HepG2 (cell line): ENCODE results near the gene TATDN2. TPM values are rescaled to one million over a fixed set of nuclear protein-coding genes. Genes with fewer than 3 reads are reported as not detected.

Source experiments
- CREM ChIP-seq, 2 experiments: sonication (generic) in 1 of 2; formaldehyde crosslinking in 1 of 2; IDR thresholded peaks; 2 replicates each; pipeline versions ENCODE4 v1.4.0 to v1.6.1; 2016 to 2020; ENCODE audit warnings: antibody characterized with exemption in 1 of 2, mild to moderate bottlenecking in 1 of 2, missing genetic modification reagents in 1 of 2
- ELF3 ChIP-seq: IDR thresholded peaks from 2 replicates; pipeline ENCODE4 v1.6.1; 2016; ENCODE audit warnings: missing genetic modification reagents, missing compliant biosample characterization
- ERF ChIP-seq: IDR thresholded peaks from 2 replicates; pipeline ENCODE4 v1.6.1; 2018; ENCODE audit warnings: missing biosample characterization, missing genetic modification reagents
- FOSL1 ChIP-seq: sonication (generic); formaldehyde crosslinking; IDR thresholded peaks from 2 replicates; pipeline ENCODE4 v1.9.0; 2021; ENCODE audit warnings: missing genetic modification reagents, borderline replicate concordance
- HMGA1 ChIP-seq: sonication (generic); formaldehyde crosslinking; conservative IDR thresholded peaks from 2 replicates; pipeline ENCODE4 v1.4.0; 2020; ENCODE audit warnings: missing genetic modification reagents
- HNF4A ChIP-seq: sonication (generic); formaldehyde crosslinking; IDR thresholded peaks from 2 replicates; pipeline ENCODE4 v1.4.0; 2020; ENCODE audit warnings: missing genetic modification reagents
- IKZF4 ChIP-seq: sonication (generic); formaldehyde crosslinking; IDR thresholded peaks from 2 replicates; pipeline ENCODE4 v1.5.1; 2020; ENCODE audit warnings: borderline replicate concordance, mild to moderate bottlenecking, low read depth, missing genetic modification reagents; ENCODE audit errors: not compliant biosample characterization
- KLF11 ChIP-seq: IDR thresholded peaks from 2 replicates; pipeline ENCODE4 v1.6.1; 2016; ENCODE audit warnings: missing compliant biosample characterization
- MAFF ChIP-seq: IDR thresholded peaks from 2 replicates; pipeline ENCODE4 v1.6.1; 2011; ENCODE audit warnings: low read depth, low read length, improper control_type of control experiment
- PHF8 ChIP-seq: sonication (generic); formaldehyde crosslinking; IDR thresholded peaks from 2 replicates; pipeline ENCODE4 v1.5.0; 2020; ENCODE audit warnings: missing genetic modification reagents
- PITX1 ChIP-seq: sonication (generic); formaldehyde crosslinking; IDR thresholded peaks from 2 replicates; pipeline ENCODE4 v1.5.1; 2020; ENCODE audit warnings: mild to moderate bottlenecking, missing genetic modification reagents
- PLRG1 ChIP-seq: fragments of 450-650 bp; conservative IDR thresholded peaks from 2 replicates; pipeline ENCODE4 v1.6.1; 2016
- RFXAP ChIP-seq: sonication (generic); formaldehyde crosslinking; IDR thresholded peaks from 2 replicates; pipeline ENCODE4 v1.4.0; 2020; ENCODE audit warnings: missing genetic modification reagents, borderline replicate concordance
- SCMH1 ChIP-seq: sonication (generic); formaldehyde crosslinking; IDR thresholded peaks from 2 replicates; pipeline ENCODE4 v1.9.0; 2021; ENCODE audit warnings: missing genetic modification reagents, mild to moderate bottlenecking, borderline replicate concordance
- SMARCE1 ChIP-seq: fragments of 450-650 bp; IDR thresholded peaks from 2 replicates; pipeline ENCODE4 v1.6.1; 2017; ENCODE audit warnings: borderline replicate concordance
- TSC22D2 ChIP-seq: sonication (generic); formaldehyde crosslinking; IDR thresholded peaks from 2 replicates; pipeline ENCODE4 v1.5.1; 2020; ENCODE audit warnings: missing genetic modification reagents, mild to moderate bottlenecking, borderline replicate concordance
- ZNF274 ChIP-seq: sonication (generic); formaldehyde crosslinking; IDR thresholded peaks from 2 replicates; pipeline ENCODE4 v1.5.1; 2020; ENCODE audit warnings: mild to moderate bottlenecking, missing genetic modification reagents
- ZNF292 ChIP-seq: sonication (generic); formaldehyde crosslinking; IDR thresholded peaks from 2 replicates; pipeline ENCODE4 v1.8.1; 2022; ENCODE audit warnings: mild to moderate bottlenecking, low read depth, missing genetic modification reagents, borderline replicate concordance
- ZNF34 ChIP-seq: sonication (generic); formaldehyde crosslinking; IDR thresholded peaks from 2 replicates; pipeline ENCODE4 v1.4.0; 2020; ENCODE audit warnings: mild to moderate bottlenecking, missing genetic modification reagents, borderline replicate concordance
- ZNF589 ChIP-seq: sonication (generic); formaldehyde crosslinking; conservative IDR thresholded peaks from 2 replicates; pipeline ENCODE4 v1.8.0; 2022; ENCODE audit warnings: mild to moderate bottlenecking, moderate library complexity, missing genetic modification reagents
- ZNF768 ChIP-seq: sonication (generic); formaldehyde crosslinking; IDR thresholded peaks from 2 replicates; pipeline ENCODE4 v1.4.0; 2020; ENCODE audit warnings: missing genetic modification reagents
- polyA plus RNA-seq, 8 experiments: library from polyadenylated mRNA; depleted of rRNA in 3 of 8; stranded (reverse) in 7 of 8; unstranded in 1 of 8; fragments of >200 nt; fragmentation: Illumina TruSeq in 4 of 8; extraction: Trizol in 4 of 8; gene quantifications; 2 replicates each; pipeline versions ENCODE4 v1.2.1 to v1.2.3, GENCODE V29; 2011 to 2016; ENCODE audit warnings: low read depth in 4 of 8, missing spikeins in 1 of 8, mixed read lengths in 1 of 8; ENCODE audit not compliant: insufficient read depth in 1 of 8
- total RNA-seq, 5 experiments: library from RNA; depleted of rRNA; stranded (reverse); fragments of >200 nt; fragmentation: Illumina TruSeq; extraction: Trizol; gene quantifications; 2 replicates each; pipeline ENCODE4 v1.2.3, GENCODE V29; 2016; ENCODE audit warnings: low read depth in 1 of 5
- TF ChIP-seq, protein P1 (sequence below): sonication (generic); formaldehyde crosslinking; IDR thresholded peaks from 2 replicates; pipeline ENCODE4 v1.8.1; 2023; ENCODE audit warnings: mild to moderate bottlenecking, inconsistent platforms, moderate library complexity, missing genetic modification reagents, borderline replicate concordance
- TF ChIP-seq, protein P2 (sequence below): sonication (generic); formaldehyde crosslinking; IDR thresholded peaks from 2 replicates; pipeline ENCODE4 v1.4.0; 2020; ENCODE audit warnings: missing genetic modification reagents
- TF ChIP-seq, protein P3 (sequence below): sonication (generic); formaldehyde crosslinking; IDR thresholded peaks from 2 replicates; pipeline ENCODE4 v1.4.0; 2020; ENCODE audit warnings: missing genetic modification reagents, borderline replicate concordance

TATDN2 gene
- total and polyA plus RNA-seq, 2 of the 13 experiments (the other 11 are each of a cell fraction or from before 2014, with no cell fraction given) = 12.1 to 21.9 TPM

DNA sequence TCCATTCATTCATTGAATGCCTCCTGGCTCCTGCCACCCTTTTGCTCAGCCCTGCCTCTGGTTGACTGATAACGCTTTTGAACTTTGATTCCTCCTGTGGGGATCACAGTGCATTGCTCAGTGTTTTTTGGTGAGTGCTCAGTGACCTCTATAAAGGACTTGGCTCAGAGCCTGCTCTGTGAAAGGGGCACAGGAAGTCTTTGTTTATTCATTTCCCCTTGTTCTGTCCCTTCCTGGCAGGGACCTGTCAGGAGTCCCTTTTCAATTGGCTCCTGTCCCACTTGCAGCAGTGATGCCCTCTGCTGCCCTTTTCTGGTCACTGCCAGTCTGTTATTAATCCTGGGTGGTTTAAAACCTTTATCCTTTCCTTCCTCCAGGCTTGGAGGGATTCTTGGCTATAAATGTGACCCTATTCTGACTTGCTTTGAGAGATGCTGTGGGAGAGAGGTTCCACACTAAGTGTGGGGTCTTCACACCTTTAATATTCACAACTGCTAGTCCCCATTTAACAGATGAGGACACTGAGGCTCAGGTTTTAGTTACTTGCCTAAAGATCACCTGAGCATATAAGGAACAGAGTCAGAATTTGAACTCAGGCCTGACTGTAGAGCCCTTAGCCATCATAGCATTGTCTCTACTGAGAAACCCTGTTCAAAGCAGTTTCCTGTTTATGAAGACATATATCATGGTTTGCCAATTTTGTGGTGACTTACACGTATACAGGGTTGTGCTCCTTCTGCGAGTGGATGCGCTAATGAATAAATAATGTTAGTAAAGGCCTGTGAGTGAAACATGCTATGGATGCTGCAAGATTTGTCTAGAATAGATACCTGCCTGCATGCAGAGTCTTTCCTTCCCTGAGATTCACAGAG is 23.2 kb upstream of the TATDN2 start (continued):
- TF ChIP-seq TSC22D2 (CRISPR knock-in tag) = 0 out of 2 replicates have a peak, but pooled peaks have one; percentile 38
- no peak for TF ChIP-seq ZNF34 (CRISPR knock-in tag)
- TF ChIP-seq PITX1 (CRISPR knock-in tag) = peak; percentile 90
- TF ChIP-seq ZNF292 (CRISPR knock-in tag) = peak; percentile 85; the same call in 1 of the 2 replicates
- no peak for TF ChIP-seq ZNF589
- TF ChIP-seq CREM (IDR thresholded peaks at IDR 0.05) = peak; percentile 70; the same call in 1 of the 2 replicates
- no peak for TF ChIP-seq CREM (CRISPR knock-in tag; IDR thresholded peaks at IDR 0.05)
- TF ChIP-seq, protein P1, sequence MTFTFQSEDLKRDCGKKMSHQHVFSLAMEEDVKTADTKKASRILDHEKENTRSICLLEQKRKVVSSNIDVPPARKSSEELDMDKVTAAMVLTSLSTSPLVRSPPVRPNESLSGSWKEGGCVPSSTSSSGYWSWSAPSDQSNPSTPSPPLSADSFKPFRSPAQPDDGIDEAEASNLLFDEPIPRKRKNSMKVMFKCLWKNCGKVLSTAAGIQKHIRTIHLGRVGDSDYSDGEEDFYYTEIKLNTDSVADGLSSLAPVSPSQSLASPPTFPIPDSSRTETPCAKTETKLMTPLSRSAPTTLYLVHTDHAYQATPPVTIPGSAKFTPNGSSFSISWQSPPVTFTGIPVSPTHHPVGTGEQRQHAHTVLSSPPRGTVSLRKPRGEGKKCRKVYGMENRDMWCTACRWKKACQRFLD = no peak
- no peak for TF ChIP-seq HMGA1 (CRISPR knock-in tag)
- no peak for TF ChIP-seq KLF11
- TF ChIP-seq SMARCE1 = no peak
- TF ChIP-seq PLRG1 = no peak
- TF ChIP-seq ERF (CRISPR knock-in tag) = peak; percentile 98
- no peak for TF ChIP-seq PHF8 (CRISPR knock-in tag)
- TF ChIP-seq, protein P2, sequence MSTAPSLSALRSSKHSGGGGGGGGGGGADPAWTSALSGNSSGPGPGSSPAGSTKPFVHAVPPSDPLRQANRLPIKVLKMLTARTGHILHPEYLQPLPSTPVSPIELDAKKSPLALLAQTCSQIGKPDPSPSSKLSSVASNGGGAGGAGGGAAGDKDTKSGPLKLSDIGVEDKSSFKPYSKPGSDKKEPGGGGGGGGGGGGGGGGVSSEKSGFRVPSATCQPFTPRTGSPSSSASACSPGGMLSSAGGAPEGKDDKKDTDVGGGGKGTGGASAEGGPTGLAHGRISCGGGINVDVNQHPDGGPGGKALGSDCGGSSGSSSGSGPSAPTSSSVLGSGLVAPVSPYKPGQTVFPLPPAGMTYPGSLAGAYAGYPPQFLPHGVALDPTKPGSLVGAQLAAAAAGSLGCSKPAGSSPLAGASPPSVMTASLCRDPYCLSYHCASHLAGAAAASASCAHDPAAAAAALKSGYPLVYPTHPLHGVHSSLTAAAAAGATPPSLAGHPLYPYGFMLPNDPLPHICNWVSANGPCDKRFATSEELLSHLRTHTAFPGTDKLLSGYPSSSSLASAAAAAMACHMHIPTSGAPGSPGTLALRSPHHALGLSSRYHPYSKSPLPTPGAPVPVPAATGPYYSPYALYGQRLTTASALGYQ = peak; percentile 69; the same call in 1 of the 2 replicates
- no peak for TF ChIP-seq IKZF4
- no peak for TF ChIP-seq ZNF768 (CRISPR knock-in tag)
- 0 out of 2 replicates have a peak, but pooled peaks have one; percentile 36 for TF ChIP-seq ZNF274
- TF ChIP-seq ELF3 = peak; percentile 95
- TF ChIP-seq FOSL1 (CRISPR knock-in tag) = no peak
- TF ChIP-seq, protein P3, sequence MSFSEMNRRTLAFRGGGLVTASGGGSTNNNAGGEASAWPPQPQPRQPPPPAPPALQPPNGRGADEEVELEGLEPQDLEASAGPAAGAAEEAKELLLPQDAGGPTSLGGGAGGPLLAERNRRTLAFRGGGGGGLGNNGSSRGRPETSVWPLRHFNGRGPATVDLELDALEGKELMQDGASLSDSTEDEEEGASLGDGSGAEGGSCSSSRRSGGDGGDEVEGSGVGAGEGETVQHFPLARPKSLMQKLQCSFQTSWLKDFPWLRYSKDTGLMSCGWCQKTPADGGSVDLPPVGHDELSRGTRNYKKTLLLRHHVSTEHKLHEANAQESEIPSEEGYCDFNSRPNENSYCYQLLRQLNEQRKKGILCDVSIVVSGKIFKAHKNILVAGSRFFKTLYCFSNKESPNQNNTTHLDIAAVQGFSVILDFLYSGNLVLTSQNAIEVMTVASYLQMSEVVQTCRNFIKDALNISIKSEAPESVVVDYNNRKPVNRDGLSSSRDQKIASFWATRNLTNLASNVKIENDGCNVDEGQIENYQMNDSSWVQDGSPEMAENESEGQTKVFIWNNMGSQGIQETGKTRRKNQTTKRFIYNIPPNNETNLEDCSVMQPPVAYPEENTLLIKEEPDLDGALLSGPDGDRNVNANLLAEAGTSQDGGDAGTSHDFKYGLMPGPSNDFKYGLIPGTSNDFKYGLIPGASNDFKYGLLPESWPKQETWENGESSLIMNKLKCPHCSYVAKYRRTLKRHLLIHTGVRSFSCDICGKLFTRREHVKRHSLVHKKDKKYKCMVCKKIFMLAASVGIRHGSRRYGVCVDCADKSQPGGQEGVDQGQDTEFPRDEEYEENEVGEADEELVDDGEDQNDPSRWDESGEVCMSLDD (CRISPR knock-in tag) = peak; percentile 55; the same call in 1 of the 2 replicates
- no peak for TF ChIP-seq SCMH1 (CRISPR knock-in tag)
- peak; percentile 98 for TF ChIP-seq HNF4A
- peak; percentile 16; the same call in 1 of the 2 replicates for TF ChIP-seq MAFF
- peak; percentile 60; the same call in 1 of the 2 replicates for TF ChIP-seq RFXAP
